T follicular helper cell (primary cell): Measurements from ENCODE around the gene MTFR2.

Experiments used
- DNase-seq: peaks from one replicate; pipeline ENCODE4 v3.0.0-alpha.2; 2020; ENCODE audit warnings: low read depth

The MTFR2 gene

GRCh38 chr6:136184738-136185137, 65.4 kb downstream of the MTFR2 start:
- DNase-seq, result no peak

GRCh38 chr6:136181861-136182260, 68.2 kb downstream of the MTFR2 start:
- DNase-seq, result no peak

GRCh38 chr6:136181512-136181833, 68.6 kb downstream of the MTFR2 start:
- DNase-seq, result no peak
